Right lobe of liver (tissue), 4 donors: Measurements from ENCODE around the gene TRIO.
"Not testable (repeated sequence)": the region's sequence is repeated elsewhere in the genome, so short reads cannot be mapped to it uniquely, and the experiment has no call there.

Experiments used
- POLR2A ChIP-seq: fragments of 450-650 bp; IDR thresholded peaks from one replicate; pipeline ENCODE4 v1.6.1; 2017; ENCODE audit warnings: antibody characterized with exemption, mild to moderate bottlenecking
- TF ChIP-seq, protein P1 (sequence below), 4 donors: fragments of 200-600 bp in 3 of 4; fragments of 450-650 bp in 1 of 4; IDR thresholded peaks; one replicate each; pipeline versions ENCODE4 v1.5.1 to v1.8.0; 2016 to 2022; ENCODE audit warnings: antibody characterized with exemption in 4 of 4, mild to moderate bottlenecking in 2 of 4
- donor health status: DM: no; HTN: no; CAD: no.
- donor health status: DM: no; HTN: no; CAD: no.
- donor health status: DM: no; HTN: yes; CAD: no.

DNA sequence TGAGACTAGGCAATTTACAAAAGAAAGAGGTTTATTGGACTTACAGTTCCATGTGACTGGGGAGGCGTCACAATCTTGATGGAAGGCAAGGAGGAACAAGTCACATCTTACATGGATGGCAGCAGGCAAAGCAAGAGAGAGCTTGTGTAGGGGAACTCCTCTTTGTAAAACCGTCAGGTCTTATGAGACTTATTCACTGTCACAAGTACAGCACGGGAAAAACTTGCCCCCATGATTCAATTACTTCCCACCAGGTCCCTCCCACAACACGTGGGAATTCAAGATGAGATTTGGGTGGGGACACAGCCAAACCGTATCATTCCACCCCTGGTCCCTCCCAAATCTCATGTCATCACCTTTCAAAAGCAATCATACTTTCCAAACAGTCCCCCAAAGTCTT, 293.0 kb downstream of the TRIO start:
- TF ChIP-seq, protein P1, sequence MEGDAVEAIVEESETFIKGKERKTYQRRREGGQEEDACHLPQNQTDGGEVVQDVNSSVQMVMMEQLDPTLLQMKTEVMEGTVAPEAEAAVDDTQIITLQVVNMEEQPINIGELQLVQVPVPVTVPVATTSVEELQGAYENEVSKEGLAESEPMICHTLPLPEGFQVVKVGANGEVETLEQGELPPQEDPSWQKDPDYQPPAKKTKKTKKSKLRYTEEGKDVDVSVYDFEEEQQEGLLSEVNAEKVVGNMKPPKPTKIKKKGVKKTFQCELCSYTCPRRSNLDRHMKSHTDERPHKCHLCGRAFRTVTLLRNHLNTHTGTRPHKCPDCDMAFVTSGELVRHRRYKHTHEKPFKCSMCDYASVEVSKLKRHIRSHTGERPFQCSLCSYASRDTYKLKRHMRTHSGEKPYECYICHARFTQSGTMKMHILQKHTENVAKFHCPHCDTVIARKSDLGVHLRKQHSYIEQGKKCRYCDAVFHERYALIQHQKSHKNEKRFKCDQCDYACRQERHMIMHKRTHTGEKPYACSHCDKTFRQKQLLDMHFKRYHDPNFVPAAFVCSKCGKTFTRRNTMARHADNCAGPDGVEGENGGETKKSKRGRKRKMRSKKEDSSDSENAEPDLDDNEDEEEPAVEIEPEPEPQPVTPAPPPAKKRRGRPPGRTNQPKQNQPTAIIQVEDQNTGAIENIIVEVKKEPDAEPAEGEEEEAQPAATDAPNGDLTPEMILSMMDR (IDR thresholded peaks at IDR 0.05): not testable (repeated sequence)
- not testable (repeated sequence) for TF ChIP-seq POLR2A
